Dedifferentiated amniotic fluid mesenchymal stem cell (primary cell): ENCODE measurements around the gene COLEC11.

ENCODE experiments used
- DNase-seq: peaks from one replicate; pipeline ENCODE4 v3.0.0-alpha.2; 2016; ENCODE audit errors: extremely low spot score

The COLEC11 gene

DNA sequence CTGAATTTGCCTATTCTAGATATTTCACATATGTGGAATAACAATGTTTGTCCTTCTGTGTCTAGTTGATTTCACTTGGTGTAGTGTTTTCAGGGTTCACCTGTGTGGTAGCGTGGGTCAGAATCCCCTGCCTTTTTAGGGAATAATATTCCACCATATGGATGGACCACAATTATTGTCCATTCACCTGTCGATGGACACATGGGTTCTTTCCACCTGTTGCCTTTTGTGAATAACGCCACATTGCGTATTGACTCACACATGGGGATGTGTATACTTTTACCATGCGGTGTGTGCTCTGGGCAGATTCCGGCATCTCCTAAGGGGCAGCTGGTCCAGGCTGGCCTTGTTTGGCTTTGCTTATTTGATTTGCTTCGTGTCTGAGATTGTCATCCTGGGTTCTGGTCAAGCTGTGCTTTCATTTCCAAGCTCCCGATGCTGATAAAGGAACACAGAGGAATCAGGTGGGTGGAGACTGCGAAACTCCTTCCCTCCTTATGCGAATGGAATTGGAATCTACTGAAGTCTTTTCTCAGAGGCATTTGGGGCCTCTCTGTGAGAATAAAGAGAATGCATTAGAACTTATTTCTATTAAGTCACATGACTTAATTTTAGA, 44.2 kb downstream of the COLEC11 start:
- no peak for DNase-seq

DNA sequence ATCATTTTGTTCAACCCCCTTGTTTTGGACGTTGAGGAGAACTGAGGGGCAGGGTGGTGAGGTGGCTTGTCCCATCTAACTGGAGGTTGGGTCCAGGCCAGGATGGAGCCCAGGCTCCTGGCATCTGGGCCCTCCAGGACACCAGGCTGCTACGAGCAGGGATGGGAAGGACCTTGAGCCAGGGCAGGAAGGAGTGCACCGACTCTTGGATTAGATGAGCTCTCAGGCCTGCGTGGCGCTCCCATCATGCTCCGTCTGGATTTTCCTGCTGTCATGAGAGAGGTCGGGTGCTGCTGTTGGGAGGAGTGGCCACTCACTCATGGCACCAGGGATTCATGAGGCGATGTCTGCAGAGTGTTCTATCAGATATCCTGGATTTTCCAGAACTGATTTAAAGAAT, 44.7 kb downstream of the COLEC11 start:
- no peak for DNase-seq

DNA sequence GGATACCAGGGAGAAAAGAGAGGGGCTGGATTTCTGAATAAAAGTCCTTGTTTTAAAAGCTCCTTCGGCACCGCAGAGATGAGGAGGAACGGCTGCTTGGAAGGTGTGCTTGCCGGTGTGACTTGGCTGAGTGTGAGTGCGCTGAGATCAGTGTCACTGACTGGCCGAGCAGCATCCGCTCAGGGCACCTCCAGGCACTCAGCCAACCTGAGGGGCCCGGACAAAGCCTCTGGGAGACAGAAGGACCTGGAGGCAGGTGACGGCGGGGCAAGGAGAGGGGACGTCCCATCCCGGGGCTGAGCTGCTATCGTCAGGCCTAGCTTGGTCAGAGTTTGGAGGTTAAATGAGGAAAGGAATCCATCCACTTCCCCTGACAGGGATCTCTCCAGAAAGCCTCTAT, 46.3 kb downstream of the COLEC11 start:
- DNase-seq = no peak

DNA sequence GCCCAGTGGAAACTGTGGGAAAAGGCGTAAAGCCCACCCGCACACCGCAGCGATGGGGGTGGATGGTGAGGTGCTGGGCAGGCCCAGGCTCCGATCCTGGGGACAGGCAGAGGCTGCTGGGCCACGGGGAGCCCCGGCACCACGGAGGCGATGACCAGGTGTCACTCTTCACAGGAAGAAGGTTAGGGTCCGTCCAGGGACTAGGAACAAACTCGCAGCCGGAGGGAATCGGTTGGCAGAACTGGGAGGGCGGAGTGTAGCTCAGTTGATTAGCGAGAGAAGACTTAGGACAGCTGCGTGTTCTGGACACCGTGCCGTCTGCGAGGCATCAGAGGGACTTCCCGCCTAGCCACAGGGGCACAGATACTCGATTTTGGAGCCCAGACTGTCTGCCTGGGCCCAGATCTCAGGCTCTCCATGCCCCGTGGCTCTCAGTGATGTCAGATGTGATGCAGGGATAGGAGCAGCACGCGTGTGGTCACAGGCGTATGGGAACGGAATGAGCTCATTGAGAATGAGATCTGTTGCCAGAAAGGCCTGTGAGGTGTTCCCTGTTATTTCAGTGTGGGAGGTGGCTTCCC, 47.0 kb downstream of the COLEC11 start:
- DNase-seq = no peak

DNA sequence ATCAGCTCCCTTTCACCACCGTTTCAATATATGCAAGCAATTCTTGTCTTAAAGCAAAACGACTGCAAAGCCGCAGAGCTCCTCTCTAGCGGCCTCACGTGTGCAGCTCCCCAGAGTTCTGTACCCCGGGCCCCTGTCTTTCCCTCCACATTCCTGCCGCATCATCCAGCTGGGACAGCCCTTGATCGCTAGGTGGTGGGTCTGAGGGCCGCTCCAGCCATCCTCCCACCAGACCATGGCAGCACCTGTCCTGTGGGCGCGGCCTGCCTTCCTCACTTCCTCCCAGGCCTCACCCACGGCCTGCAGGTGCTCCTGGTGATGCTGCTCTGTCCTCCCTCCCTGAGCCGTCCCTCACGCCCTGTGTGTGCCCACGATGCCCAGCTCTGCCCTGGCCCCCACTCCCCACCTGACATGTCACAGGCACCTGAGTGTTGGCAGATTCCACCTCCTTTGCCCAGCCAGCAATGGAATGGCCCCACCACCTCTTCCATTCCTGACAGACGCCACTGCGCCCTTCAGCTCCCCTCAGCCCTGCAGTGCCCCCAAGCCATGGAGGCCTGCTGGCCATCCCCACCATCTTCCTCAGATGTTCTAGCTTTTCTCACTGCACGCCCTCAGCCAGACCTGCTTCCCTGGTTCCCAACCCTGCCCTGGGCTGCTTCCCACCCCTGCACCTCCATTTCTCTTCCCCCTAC, 47.8 kb downstream of the COLEC11 start:
- DNase-seq = no peak

DNA sequence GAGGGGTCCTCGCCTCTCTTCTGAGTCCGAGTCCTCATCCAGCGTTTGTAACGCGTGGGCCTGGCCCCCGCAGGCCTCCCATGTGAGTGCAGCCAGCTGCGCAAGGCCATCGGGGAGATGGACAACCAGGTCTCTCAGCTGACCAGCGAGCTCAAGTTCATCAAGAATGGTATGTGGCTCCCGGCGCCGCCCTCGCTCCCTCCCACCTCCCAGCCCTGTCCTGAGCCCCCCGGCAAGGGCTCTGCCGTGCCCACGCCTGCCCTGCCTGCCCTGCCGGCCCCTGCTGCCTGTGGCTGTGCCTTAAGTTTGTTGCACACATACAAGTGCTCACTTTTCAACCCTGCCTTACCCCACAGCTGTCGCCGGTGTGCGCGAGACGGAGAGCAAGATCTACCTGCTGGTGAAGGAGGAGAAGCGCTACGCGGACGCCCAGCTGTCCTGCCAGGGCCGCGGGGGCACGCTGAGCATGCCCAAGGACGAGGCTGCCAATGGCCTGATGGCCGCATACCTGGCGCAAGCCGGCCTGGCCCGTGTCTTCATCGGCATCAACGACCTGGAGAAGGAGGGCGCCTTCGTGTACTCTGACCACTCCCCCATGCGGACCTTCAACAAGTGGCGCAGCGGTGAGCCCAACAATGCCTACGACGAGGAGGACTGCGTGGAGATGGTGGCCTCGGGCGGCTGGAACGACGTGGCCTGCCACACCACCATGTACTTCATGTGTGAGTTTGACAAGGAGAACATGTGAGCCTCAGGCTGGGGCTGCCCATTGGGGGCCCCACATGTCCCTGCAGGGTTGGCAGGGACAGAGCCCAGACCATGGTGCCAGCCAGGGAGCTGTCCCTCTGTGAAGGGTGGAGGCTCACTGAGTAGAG, 48.7 kb downstream of the COLEC11 start:
- no peak for DNase-seq

DNA sequence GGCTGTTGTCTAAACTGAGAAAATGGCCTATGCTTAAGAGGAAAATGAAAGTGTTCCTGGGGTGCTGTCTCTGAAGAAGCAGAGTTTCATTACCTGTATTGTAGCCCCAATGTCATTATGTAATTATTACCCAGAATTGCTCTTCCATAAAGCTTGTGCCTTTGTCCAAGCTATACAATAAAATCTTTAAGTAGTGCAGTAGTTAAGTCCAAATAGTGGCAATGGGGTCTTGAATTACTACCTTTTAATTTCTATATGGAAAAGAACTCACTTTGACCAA, 49.3 kb downstream of the COLEC11 start:
- no peak for DNase-seq

DNA sequence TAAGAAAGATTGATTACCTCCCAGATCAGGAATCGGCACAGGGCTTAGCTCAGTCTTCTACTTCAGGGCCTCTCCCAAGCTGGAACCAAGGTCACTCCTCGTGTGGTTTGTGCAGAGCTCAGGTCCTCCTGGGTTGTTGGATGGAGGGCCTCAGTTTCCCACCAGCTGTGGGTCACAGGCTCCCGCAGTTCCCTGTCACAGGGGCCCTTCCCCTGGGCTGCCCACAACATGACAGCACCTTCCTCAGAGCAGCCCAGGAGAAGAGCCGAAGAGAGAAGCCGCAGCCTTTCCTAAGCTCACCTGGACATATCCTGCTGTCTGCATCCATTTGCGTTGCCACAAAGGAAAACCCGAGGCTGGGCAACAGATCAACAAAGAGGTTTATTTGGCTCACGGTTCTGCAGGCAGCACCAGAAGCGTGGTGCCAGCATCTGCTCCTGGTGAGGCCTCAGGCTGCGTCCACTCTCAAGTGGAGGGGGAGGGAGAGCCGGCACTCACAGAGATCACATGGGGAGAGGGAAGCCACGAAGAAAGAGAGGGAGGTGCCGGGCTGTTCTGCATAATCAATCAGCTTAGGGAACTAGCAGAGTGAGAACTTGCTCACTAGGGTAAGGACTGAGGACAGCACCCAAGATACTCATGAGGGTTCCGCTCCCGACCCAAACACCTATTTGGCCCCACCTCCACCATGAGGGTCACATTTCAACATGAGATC, 50.1 kb downstream of the COLEC11 start:
- no peak for DNase-seq

DNA sequence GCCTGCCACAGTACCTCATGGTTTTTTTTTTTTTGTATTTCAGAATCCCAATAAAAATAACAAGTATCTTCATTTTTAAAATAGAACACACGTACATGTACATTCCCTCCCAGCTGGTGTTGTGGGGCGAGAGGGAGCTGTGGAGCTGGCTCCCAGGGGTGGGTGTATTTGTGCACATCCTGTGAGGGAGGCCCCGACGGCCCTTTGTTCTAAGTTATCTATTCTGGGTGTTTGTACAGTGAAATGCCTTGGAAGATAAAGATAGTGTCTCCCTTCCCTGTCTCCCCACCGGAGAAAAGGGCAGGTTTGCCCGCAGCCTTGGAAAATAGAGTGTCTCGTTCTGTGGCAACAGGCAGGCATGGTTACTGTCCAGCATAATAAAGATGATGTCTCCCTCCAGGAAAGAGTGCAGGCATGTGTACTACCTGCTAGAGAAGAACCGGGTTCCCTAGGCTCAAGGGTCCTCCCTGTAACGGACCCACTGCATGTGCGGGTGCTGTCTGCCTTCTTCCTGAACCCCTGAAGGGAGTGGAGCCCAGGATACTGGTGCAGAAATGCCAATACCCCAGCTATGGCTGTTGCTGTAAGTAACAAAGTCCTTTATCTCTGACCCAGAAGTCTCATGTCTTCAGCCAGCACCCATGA, 51.0 kb downstream of the COLEC11 start:
- no peak for DNase-seq

DNA sequence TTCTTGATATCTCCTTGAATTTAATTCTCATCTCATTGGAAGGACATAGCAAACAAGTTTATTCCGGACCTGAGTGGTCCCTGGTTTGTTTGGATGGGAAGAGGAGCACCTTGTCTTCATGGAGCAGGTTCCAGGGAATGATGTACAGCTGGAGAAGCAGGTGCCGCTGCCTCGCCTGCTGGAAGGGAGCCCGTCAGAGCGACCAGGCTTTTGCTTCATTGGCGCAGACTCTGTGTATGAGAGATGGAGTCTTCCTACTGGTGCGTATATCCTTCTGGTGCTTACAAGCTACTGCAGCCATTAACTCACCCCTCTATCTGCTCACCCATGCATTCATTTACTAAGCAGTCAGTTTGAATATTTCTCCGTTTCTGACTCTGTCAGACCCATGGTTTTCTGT, 51.5 kb downstream of the COLEC11 start:
- no peak for DNase-seq

DNA sequence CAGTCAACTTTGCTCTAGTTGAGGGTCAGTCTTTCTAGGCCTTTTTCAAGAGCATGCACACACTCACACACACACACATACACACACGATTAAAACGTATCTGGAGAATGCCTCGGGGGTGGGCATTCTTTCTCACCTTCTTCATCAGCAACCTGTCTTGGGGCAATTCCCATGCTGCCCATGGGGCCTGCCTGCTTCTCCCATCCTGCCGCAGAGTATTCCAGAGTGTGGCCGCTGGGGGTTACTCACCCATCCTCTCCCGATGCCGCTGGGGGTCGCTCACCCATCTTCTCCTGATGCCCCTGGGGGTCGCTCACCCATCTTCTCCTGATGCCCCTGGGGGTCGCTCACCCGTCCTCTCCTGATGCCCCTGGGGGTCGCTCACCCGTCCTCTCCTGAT, 52.3 kb downstream of the COLEC11 start:
- DNase-seq = no peak

DNA sequence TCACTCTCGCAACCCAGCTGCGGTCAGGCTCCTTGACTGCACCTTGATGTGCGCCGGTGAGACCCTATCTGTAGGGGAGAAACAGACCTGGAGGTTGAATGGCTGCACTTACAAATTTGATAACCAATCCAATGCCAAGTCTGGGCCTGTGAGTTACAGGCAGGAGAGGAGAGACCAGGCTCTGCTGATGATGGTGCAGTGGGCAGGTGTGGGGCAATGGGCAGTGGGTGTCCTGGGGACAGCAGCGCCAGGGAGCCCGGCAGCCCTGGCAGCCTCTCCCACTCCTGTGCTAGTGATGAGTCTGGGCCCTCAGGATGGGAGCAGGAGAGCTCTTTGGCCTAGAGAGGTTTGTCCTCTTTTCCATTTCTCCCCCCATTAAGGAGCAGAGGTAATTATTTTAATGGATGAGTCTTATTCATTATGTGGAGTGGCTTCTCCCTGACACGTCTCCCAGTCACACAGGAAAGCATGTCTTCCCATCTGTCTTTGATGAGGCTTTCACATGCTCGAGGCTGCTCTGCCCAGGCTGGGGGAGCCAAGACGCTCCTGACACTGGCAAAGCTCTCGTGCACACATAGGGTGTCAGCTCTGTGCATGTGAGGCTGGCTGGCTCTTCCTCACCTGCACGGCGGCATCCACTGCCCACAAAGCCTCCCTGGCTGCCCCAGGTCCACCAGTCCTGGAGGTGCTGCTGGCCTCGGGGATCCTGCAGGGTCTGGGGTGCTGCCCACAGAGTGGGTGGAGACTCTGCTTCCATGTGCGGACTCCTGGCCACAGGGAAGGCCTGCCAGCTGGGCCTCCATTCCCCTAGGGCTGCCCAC, 53.1 kb downstream of the COLEC11 start:
- no peak for DNase-seq

DNA sequence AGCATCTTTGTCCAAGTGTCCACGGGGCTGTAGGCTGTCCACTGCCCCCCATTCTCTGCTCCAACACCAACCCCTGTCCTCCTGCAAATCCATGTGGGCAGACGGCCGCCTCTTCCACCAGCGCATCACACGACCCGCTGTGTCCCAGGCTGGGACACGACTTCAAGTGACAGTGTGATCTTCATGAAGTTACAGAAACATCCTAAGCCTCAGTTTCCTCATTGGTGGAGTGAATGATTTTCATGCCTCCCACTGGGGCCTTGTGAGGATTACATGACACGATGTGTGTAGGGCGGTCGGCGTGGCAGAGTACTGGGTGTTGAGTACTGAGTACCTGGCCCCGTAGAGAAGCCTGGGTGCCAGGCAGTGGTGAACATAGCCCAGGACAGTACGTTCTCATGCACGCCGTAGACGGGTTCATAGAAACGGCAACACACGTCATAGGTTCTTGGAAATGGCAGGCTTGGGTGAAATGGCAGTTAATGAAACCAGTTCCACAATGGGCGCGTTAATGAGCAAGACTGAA, 53.8 kb downstream of the COLEC11 start:
- no peak for DNase-seq

DNA sequence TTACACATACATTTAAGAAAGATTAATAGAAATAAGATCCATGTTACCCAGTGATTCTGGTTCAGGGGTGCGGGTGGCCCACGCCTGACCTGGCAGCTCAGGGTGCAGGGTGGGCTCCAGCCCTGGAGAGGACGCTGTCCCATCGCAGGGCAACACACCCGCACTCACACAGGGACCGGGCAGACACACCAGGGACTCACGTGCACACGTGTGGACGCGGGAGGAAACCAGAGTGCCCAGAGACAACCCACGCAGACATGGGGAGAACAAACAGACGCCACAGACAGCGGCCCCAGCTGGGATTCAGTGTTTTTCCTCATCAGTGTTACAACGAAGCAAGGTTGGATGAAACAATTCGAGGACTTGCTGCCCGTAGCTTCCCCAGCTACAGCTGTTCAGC, 54.7 kb downstream of the COLEC11 start:
- no peak for DNase-seq

DNA sequence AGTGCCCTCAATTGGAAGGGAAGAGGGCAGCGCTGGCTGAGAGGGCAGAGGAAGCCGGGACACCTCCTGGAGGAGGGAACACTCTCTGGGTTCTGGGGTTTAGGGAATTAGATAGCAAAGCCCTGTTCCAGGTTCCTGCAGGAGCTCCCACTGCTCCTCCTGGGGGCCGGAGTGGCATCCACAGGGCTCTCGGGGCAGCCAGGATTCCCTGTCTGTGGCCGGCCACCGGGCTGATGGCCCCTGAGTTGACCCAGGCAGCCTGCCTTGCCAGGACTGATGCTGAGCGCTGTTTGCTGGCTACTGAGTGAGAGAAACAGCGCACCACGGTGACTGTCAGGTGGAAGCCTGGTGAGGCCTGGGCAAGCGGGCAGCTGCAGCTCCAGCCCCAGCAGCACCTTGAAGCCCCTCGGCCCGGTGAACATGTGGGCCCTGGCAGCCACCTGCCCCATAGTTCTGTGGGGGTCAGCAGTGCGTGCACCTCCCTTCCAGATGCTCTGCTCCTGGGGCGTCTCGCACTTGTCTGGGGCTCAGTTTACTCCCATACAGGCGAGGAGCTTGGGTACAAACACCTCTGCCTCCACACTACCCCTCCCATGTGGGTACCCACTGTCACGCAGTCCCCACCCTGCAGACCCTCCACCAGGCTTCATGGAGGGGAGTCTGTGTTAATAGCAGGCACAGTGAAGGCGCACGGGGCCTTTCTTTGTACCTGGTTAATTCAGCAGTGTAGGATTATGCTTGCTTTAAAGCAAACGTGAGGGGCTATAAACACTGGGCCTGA, 55.4 kb downstream of the COLEC11 start:
- no peak for DNase-seq

DNA sequence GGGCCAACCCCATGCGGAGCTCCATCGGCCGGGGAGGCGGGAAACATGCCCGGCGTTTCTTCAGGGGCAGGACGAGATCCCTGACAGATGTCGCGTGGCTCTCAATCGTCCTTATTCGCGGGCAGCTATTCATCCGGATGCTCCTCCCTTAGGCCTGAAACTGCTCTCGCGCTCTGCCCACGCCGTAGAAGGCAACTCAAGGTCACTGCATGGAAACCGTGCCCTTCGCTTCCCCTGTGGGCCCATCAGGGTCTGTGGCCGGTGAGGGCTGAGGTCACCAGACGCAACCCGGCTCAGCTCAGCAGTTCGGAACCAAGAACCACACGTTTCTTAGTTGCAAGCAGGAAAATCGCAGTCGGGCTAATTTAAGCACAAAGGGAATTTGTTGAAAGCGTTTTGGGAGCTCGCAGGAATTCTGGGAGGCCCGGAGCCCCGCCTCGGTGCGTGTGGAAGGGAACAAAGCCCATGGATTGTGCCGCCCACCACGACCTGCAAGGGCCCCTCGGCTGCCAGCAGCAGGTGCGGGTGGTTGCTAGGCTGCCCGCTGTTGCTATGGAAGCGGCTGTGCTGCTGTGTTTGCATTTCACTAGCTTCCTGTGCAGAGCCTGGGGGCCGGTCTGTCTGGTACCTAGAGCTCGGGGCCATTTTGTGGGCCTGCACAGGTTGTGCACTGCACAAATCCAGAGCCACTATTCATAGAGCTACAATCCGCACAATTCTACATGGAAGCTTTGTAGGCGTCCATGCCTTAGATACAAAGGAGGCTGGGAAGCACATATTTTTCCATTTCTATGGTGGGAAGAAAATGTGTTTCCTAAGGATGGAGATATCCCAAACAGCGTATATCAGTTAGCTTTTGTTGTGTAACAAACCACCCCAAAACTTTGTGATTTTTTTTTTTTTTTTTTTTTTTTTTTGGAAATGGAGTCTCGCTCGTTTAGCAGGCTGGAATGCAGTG, 57.1 kb downstream of the COLEC11 start:
- DNase-seq = no peak

DNA sequence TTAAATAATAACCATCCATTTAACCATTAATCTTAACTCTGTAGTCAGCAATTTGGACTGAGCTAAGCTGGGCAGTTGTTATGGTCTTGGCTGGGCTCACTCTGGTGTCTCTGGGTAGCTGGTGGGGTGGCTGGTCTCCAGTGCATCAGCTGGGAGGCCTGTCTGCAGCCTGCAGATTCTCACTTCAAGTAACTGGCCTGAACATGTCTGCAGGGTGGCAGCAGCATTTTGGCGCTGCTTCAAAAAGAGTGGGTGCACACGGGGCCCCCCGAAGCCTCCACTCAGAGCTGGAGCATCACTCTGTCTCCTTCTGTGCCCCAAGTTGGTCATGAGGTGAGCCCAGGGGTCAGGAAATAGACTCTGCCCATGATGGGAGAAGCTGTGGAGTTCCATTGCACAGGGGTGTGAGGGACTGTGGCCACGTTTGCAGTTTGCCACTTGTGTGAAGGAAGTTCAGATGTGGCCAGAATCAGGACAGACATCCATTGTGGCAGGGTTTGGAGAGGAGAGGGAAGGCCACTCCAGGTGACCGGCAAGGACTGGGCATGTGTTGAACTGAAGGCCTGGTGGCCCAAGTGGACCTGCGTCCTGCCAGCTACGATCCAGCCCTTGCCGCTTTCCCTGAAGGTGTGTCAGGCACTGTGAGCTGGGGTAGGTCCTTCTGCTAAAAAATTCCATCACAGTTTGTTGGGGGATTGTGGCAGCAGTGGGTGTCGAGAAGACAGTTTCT, 58.1 kb downstream of the COLEC11 start:
- no peak for DNase-seq

DNA sequence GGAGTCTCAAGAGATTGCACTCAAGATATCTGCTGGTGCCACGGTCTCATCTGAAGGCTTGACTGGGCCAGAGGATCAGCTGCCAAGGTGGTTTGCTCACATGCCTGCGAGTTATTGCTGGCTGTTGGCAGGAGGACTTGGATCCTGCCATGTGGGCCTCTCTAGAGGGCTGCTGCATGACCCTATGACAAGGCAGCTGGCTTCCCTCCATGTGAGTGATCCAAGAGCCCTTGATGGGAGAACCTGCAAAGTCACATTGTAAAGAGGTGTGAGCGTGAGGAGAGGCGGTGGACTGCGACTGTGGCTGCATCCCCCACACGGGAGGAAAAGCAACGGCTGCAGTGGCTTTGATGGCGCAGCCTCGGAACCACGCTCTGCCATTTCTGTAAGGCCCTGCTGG, 59.1 kb downstream of the COLEC11 start:
- DNase-seq = no peak
